ENCODE results near the gene STBD1.
A peak's percentile ranks its signal among the peaks of the same experiment; 100 is the strongest.
"Not testable (repeated sequence)": the region's sequence is repeated elsewhere in the genome, so short reads cannot be mapped to it uniquely, and the experiment has no call there.

Gene STBD1

DNA sequence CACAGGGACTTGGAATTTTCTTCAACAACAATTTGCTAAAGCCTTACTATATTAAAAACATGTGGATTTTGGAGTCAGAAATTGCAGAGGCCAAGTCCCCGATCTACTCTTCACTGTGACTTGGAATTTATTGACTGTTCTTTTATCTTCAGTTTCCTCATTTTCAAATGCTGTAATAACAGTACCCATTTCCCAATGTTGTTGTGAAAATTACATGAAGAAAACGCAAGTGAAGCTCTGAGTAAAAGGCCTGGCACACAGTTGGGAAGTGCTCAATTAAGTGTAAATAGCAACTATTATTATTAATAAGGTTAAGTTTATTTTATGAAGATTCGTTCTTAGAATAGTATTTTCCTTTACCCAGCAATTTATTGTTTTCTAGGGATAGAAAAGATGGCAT, 15.7 kb downstream of the STBD1 start:
- no peak for DNase-seq (ENCODE audit: low read depth in 2 of 2)

GRCh38 chr4:76325072-76325471, 18.5 kb downstream of the STBD1 start:
- no peak for DNase-seq (ENCODE audit: low read depth in 2 of 2)

DNA sequence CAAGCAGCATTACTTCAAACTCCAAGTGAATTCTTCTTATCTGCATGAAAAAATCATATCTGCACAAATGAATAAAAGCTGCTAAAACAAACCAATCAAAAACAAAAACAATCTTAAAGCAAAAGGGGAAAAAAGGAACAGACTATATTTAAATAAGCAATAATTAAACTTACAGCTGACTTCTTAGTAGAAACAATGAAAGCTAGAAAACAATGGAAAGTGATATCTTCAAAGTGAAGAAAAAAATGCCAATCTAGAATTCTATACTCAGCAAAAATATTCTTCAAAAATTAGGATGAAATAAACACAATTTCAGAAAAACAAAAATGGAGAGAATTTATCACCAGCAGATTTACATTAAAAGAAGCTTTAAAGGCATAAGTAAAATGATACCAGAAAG, 20.0 kb downstream of the STBD1 start:
- DNase-seq (ENCODE audit: low read depth in 2 of 2): no peak

- no peak for DNase-seq (ENCODE audit: low read depth in 2 of 2)
Measured at GRCh38 chr4:76334885-76335284, 28.4 kb downstream of the STBD1 start.

DNA sequence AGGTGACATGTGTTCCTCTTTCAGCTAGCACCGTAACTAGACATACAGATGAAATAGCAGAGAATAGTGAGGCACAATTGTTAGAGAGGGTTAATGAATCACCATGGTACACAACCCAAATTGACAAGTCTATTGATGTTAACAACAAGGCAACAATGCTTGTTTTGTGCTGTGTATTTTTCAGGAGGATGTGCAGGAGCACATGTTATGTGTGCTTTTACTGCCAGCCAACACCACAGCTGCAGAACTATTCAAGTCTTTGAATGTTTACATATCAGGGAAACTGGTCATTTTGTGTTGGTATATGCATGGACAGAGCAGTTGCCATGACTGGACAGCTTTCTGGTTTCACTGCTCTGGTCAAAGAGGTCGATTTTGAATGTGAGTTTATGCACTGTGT, 32.8 kb downstream of the STBD1 start:
- no peak for DNase-seq (ENCODE audit: low read depth in 2 of 2)

GRCh38 chr4:76341063-76341462, 34.5 kb downstream of the STBD1 start:
- DNase-seq (ENCODE audit: low read depth in 2 of 2): no peak

- no peak for DNase-seq (ENCODE audit: low read depth in 2 of 2)
Measured at GRCh38 chr4:76342191-76342590, 35.7 kb downstream of the STBD1 start.

DNA sequence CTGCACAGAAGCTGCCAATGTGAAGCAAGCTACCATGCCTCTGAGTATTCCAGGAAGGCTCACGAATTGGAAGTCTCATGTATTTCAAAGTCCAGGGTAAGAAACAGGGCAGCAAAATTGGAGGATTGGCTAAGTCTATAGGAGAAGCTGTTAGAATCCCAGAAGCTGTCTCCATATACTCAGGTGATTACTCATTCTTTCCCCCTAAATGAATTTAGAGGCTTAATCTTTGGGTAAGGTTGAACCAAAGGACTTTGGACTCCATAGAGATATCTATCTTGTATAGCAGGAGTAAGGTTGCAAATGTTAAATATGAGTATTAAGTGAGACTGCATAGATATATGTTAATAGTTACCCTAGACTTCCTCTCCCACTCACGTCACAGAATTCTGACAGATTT, 36.3 kb downstream of the STBD1 start:
- DNase-seq (ENCODE audit: low read depth in 2 of 2): no peak

DNA sequence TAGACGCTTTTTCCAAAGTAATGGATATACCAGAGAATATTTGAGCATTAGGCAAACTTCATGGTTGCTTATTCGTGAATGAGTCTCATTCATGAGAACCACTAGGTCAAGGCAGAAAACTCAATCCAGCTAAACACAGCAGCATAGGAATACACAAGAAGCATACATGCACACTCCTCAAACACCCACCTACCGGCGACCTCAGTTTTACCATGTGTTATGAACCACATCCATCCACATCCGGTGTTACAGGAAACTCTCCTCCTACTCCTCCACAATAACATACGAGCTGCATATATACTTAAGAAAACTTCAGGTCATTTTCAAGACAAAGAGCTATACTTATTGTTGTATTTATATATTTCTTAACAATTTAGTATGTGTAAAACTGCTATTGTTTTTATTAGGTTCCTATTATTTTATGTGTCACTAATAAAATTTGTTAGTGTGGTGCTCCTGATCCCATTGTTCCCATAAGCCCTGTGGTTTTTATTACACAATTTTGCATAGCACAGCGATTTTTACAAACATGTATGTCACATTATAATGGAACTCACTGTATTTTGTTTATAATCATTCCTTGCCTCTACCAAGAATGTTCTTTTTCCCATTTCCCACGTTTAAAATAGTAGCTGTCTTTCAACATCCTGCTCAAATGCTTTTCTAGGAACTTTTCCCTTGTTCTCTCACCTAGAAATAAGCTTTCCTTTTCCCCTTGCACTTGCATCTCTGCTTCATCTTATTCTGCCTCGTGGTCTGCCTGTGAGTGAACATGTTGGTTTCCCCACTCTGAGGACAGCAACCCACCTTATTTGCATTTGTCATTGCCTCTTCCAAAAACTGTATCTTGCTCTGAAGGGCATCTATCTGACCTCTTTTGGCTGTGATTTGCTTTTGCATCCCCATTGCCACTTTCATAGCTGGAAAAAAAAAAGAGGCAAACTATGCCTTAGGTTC, 48.3 kb downstream of the STBD1 start:
- DNase-seq (ENCODE audit: low read depth in 2 of 2): peak; percentile 3 to 5

- DNase-seq (ENCODE audit: low read depth in 2 of 2): no peak
Measured at GRCh38 chr4:76357981-76358380, 51.4 kb downstream of the STBD1 start.

DNA sequence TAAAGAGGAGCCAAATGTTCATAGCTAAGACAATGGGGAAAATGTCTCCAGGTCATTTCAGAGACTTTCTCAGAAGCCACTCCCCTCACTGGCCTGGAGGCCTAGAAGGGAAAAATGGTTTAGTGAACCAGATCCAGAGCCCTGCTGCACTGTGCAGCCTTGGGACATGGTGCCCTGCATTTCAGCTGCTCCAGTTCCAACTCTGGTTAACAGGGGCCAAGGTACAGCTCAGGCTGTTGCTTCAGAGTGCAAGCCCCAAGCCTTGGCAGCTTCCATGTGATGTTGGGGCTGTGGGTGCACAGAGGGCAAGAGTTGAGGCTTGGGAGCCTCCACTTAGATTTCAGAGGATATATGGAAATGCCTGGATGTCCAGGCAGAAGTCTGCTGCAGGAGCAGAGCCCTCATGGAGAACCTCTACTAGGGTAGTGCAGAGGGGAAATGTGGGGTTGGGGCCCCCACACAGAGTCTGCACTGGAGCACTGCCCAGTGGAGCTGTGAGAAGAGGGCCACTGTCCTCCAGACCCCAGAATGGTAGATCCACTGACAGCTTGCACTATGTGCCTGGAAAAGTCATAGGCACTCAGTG, 53.4 kb downstream of the STBD1 start:
- DNase-seq (ENCODE audit: low read depth in 2 of 2): not testable (repeated sequence)
